Activated gamma-delta T cell treated with Interleukin-2 at 50 U/mL for 16 hours (primary cell): Measurements from ENCODE around the gene CDK5R2.

Source experiments
- DNase-seq: peaks from one replicate; pipeline ENCODE4 v3.0.0-alpha.2; 2020

The CDK5R2 gene

GRCh38 chr2:218990612-218991011 lies 31.1 kb downstream of the CDK5R2 start:
- DNase-seq, result no peak

GRCh38 chr2:218991674-218992168 lies 32.3 kb downstream of the CDK5R2 start:
- DNase-seq, result no peak

GRCh38 chr2:218992196-218992595 lies 32.7 kb downstream of the CDK5R2 start:
- DNase-seq, result no peak

GRCh38 chr2:218992703-218993344 lies 33.4 kb downstream of the CDK5R2 start:
- no peak for DNase-seq

GRCh38 chr2:218993345-218994315 lies 34.2 kb downstream of the CDK5R2 start, which contains the start of gene CRYBA2:
Gene CRYBA2, minus strand, starts transcription at chr2:218993422. Its CDS starts 246 bp downstream, at chr2:218993176.
- DNase-seq, result no peak

GRCh38 chr2:218995561-218995960 lies 36.1 kb downstream of the CDK5R2 start:
- DNase-seq, result no peak

GRCh38 chr2:218995972-218996711 lies 36.7 kb downstream of the CDK5R2 start:
- DNase-seq, result peak; percentile 71

- DNase-seq, result no peak
Measured at GRCh38 chr2:218996937-218997336, 37.5 kb downstream of the CDK5R2 start.

- no peak for DNase-seq
Measured at GRCh38 chr2:218997731-218998130, 38.3 kb downstream of the CDK5R2 start.

DNA sequence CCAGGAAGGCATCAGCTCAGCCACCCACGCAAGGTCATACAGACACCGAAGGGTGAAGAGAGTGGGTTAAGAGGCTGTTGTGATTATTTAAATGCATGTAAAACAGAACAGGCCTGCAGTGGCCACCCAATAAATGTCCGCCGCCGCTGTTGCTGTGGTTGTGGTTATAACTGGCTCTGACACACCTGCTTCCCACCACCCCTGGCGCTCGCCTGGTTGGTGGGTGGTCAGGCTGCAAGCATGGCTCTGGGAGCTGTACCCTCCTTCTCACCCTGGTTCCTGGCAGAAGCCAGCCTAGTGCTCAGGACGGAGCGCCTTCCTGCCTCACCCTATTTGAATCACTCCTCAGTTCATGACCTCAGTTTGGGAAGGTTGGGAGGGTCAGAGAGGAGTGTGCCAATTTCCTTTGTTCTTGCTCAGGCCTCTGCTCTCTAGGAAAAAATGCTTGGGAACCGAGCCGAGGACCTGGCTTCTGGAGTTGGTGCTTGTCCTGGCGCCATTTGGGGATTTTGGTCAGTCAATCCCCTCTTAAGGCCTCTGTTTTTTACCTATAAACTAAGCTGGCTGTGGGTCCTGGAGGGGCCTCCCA lies 39.0 kb downstream of the CDK5R2 start:
- DNase-seq, result no peak

- no peak for DNase-seq
Measured at GRCh38 chr2:218999021-218999880, 39.8 kb downstream of the CDK5R2 start.

- no peak for DNase-seq
Measured at GRCh38 chr2:218999881-219000568, 40.6 kb downstream of the CDK5R2 start.

GRCh38 chr2:219000569-219000960 lies 41.1 kb downstream of the CDK5R2 start:
- DNase-seq, result no peak

DNA sequence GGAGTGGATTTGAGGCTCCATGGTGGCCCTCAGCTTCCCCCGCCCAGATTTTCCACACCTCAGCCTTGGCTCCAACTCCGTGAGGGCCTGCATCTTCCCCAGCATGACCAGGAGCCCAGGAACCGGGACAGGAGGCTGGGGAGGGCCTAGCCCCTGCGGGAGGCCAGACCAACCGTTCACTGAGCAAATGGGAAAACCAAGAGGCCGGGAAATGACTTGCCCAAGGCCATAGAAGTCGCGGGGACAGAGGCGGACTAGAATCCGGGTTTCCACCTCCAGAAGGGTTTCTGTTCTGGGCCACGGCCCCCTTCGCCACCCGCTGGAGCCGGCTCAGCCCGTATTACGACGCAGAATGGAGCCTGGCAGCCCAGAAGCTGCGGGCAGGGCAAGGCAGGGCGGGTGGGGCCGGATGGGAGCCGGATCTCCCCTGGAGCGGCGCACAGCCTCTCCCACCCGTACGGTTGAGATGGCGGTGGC lies 41.7 kb downstream of the CDK5R2 start:
- no peak for DNase-seq

- no peak for DNase-seq
Measured at GRCh38 chr2:219001577-219002394, 42.3 kb downstream of the CDK5R2 start.

DNA sequence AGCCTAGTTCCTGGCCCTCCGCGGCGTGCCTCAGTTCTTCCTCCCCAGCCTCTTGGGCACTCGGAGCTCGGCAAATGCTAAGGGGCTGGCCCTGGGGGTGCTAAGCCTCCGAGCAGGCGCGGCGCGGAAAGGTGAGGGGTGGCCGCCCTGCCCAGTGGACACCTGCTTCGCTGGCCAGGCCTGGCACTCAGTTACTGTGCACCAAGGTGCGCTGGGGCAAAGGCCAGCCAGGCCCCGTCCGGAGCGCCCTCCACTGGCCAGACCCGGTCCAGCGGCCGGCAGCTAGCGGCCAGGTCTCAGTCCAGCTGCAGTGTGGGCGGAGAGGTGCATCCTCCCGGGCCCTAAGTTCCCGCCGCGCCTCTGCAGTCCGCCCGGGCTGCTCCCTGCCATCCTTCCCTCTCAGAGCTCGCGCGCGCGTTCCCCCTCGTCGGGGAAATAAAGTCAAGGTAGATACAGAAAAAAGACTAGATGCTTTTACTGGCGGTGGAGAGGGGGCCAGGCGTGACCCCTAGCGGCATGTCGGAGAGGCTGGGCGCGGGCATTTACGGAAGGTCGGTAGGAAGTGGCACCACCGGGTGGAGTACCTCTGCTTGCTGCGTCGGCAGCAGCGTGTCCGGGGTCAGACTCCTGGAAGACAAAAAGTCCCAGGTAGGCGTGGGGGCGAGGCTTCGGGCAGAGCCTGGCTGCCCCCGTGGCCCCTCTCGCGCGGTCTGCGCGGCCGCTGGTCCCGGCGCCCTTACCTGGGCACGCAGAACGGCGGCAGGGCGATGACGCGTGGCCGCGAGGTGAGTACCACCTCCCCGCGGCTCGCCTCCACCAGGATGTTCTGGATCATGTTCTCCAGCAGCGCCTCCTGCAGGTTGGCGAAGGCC lies 43.2 kb downstream of the CDK5R2 start:
- DNase-seq, result peak; percentile 16

DNA sequence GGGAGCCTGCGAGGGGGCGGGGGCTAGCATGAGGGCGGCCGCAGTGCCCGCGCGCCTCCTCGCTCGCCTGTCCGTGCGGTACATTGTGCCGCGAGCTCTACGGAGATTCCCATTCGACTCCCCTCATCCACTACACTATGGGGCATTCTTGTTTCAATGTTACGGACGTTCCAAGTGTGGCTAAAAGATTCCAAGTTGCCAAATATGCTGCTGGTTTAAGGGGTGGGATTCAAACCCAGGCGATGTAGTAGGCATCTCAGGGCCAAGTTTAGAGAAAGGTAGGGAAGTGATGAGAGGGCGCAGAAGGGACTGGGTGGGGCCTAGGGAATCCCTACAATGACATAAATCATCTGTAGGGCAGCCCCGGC lies 43.8 kb downstream of the CDK5R2 start:
- DNase-seq, result no peak

DNA sequence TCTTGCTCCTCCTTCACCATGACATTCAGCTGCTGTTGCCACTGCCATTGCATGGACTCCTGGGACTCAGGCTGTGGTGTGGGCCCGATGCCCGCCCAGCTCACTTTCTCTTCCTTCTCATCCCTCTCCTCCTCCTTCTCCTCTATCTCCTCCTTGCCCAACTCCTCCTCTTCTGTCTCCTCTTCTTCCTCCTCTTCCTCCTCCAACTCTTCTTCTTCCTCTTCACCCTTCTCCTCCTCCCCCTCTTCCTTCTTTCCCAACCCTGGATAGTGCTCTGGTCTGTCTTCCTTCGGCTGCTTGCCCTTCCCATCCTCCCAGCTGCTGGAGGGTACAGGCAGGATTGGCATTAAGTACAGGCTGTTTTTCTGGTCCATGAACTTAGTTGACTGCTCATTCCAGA lies 44.5 kb downstream of the CDK5R2 start:
- DNase-seq, result no peak

- DNase-seq, result no peak
Measured at GRCh38 chr2:219009294-219009693, 49.8 kb downstream of the CDK5R2 start.
